ENCODE measurements around the gene SLIT1. TPM values are rescaled to one million over a fixed set of nuclear protein-coding genes. Genes with fewer than 3 reads are reported as not detected.

SLIT1 gene
- total and polyA plus RNA-seq, 4 experiments from 2014 or later = 0.05 to 0.32 (median 0.28) TPM; not detected in 1

DNA sequence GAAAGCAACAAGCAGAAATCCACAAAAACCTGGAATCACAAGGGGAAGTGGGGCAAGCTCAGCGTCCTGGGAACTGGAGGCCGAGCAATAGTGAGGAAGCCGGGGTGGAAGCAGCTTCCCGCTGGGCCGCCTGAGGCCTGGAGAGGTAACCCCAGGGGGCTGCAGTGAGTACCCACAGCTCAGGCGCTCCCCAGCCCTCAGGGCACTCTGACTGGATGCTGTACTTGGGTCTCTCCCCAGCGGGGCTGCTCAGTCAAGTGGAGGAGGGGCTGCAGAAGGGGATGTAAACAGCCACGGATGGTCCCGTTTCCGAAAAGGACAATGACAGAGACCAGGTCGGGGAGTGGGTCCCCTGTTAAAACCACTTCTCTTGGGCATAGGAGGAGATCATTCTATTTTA lies 50.3 kb downstream of the SLIT1 start:
- Mint-ChIP-seq H3K4me3 (no peak overlapping the region), H3K27ac (no peak overlapping the region), H3K9me3 (no peaks in the 10 kb centered on the region), H3K36me3 (no peaks in the 10 kb centered on the region), H3K4me1 (no peaks in the 10 kb centered on the region), H3K27me3 (peaks cover 5 to 15% of the 10 kb centered on the region in 2 donors)
- DNase-seq = no peak
- ChIA-PET POLR2A (ENCODE audit: partially characterized antibody) (no interaction called here), CTCF (ENCODE audit: partially characterized antibody) (no interaction called here)
- Histone ChIP-seq H3K9me3 (ENCODE audit: control insufficient read depth in 1 of 2, low read length in 2 of 2) (no peaks in the 10 kb centered on the region), H3K4me1 (ENCODE audit: insufficient read depth, low read length) (no peaks in the 10 kb centered on the region), H3K27ac (ENCODE audit: low read depth, low read length) (no peak overlapping the region), H3K27me3 (ENCODE audit: insufficient read depth, low read length) (no peaks in the 10 kb centered on the region), H3K4me3 (ENCODE audit: low read length in 2 of 2) (no peak overlapping the region), H3K36me3 (ENCODE audit: insufficient read depth, low read length) (no peaks in the 10 kb centered on the region)
- intact Hi-C loops (cut with micrococcal nuclease) = no loop called here

DNA sequence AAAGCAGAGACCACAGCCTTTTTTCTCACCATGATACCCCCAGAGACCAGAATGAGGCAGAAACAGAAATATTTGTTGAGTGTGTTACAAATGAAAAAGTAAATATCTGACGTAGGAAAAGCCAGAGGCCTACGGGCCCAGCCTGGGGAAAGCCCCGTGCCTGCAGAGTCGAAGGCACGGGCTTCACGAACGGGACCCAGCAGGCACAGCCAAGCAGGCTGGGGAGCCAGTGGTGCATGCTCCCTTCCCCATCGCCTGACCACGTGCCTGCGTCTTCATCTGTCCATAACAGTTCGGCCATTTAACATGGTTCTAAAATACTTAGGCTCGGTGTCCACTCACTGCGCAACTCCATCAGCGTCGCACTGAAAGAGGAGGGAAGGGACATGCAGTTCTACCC lies 50.8 kb downstream of the SLIT1 start:
- Mint-ChIP-seq H3K36me3 (no peaks in the 10 kb centered on the region), H3K4me1 (no peaks in the 10 kb centered on the region), H3K27ac (no peak overlapping the region), H3K9me3 (no peaks in the 10 kb centered on the region), H3K27me3 (peaks cover 3 to 10% of the 10 kb centered on the region in 2 donors), H3K4me3 (no peak overlapping the region)
- no peak overlapping the region for H3K4me3 ChIP-seq (ENCODE audit: low read length in 2 of 2)
- no peak overlapping the region for H3K27ac ChIP-seq (ENCODE audit: low read depth, low read length)
- CTCF ChIA-PET (ENCODE audit: partially characterized antibody) = no interaction called here
- no peak for DNase-seq
- H3K36me3 ChIP-seq (ENCODE audit: insufficient read depth, low read length) = no peaks in the 10 kb centered on the region
- intact Hi-C loops (cut with micrococcal nuclease) = no loop called here
- no peaks in the 10 kb centered on the region for H3K4me1 ChIP-seq (ENCODE audit: insufficient read depth, low read length)
- POLR2A ChIA-PET (ENCODE audit: partially characterized antibody) = no interaction called here
- H3K27me3 ChIP-seq (ENCODE audit: insufficient read depth, low read length) = no peaks in the 10 kb centered on the region
- no peaks in the 10 kb centered on the region for H3K9me3 ChIP-seq (ENCODE audit: control insufficient read depth in 1 of 2, low read length in 2 of 2)

DNA sequence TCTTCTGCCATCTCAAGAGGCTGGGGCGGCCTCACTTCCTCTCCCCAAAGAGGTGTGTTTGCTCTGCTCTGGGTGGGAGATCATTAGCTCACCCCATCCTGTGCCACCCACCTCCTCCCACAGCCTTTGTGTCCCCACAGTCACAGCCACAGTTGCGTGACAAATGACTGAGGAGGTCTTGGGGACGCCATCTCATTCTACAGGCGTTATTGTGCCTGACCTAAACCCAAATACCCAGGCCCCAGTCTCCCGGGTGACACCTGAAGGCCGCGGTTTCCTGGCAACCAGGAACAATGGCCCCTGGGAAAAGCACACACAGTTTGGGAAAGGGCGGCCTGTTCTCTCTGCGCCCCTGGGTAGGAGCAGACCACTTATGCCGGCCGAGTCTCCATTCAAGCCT lies 51.6 kb downstream of the SLIT1 start:
- CTCF ChIA-PET (ENCODE audit: partially characterized antibody) = no interaction called here
- Mint-ChIP-seq H3K36me3 (no peaks in the 10 kb centered on the region), H3K27me3 (peaks cover 2 to 9% of the 10 kb centered on the region in 2 donors), H3K4me1 (no peaks in the 10 kb centered on the region), H3K9me3 (no peaks in the 10 kb centered on the region), H3K27ac (no peak overlapping the region), H3K4me3 (no peak overlapping the region)
- intact Hi-C loops (cut with micrococcal nuclease) = no loop called here
- Histone ChIP-seq H3K27me3 (ENCODE audit: insufficient read depth, low read length) (no peaks in the 10 kb centered on the region), H3K27ac (ENCODE audit: low read depth, low read length) (no peak overlapping the region), H3K9me3 (ENCODE audit: control insufficient read depth in 1 of 2, low read length in 2 of 2) (no peaks in the 10 kb centered on the region), H3K4me1 (ENCODE audit: insufficient read depth, low read length) (no peaks in the 10 kb centered on the region), H3K36me3 (ENCODE audit: insufficient read depth, low read length) (no peaks in the 10 kb centered on the region), H3K4me3 (ENCODE audit: low read length in 2 of 2) (no peak overlapping the region)
- no peak for DNase-seq
- POLR2A ChIA-PET (ENCODE audit: partially characterized antibody) = no interaction called here

DNA sequence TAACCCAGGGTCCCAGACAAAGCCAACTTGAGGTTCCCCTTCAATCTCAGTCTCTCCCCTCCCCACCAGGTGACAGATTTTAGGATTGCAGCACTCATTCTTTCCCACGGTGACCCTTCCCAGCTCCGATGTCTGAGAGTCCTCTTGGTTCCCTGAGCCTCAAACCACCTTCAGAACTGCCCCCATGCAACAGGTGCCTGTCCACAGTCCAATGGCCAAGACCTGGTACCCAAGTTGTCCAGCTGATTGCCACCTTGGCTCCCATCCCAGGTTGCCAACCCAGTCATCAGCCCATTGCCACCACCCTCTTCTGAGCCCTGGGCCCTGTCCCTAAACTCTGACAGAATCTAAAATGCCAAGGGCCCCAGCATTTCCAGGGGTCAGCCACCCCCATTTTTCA lies 53.5 kb downstream of the SLIT1 start:
- DNase-seq = no peak
- Mint-ChIP-seq H3K9me3 (no peaks in the 10 kb centered on the region), H3K4me1 (no peaks in the 10 kb centered on the region), H3K36me3 (no peaks in the 10 kb centered on the region), H3K27ac (no peak overlapping the region), H3K4me3 (no peak overlapping the region), H3K27me3 (peaks cover 2 to 7% of the 10 kb centered on the region in 2 donors)
- ChIA-PET POLR2A (ENCODE audit: partially characterized antibody) (no interaction called here), CTCF (ENCODE audit: partially characterized antibody) (interaction anchor here (1.2 kb wide), 1 partner anchor 65 kb away, joined by 3 read pairs; no protein-coding TSS in a partner anchor)
- H3K27ac ChIP-seq (ENCODE audit: low read depth, low read length) = no peak overlapping the region
- H3K4me3 ChIP-seq (ENCODE audit: low read length in 2 of 2) = no peak overlapping the region
- no peaks in the 10 kb centered on the region for H3K4me1 ChIP-seq (ENCODE audit: insufficient read depth, low read length)
- H3K36me3 ChIP-seq (ENCODE audit: insufficient read depth, low read length) = no peaks in the 10 kb centered on the region
- no peaks in the 10 kb centered on the region for H3K27me3 ChIP-seq (ENCODE audit: insufficient read depth, low read length)
- H3K9me3 ChIP-seq (ENCODE audit: control insufficient read depth in 1 of 2, low read length in 2 of 2) = no peaks in the 10 kb centered on the region
- intact Hi-C loops (cut with micrococcal nuclease) = no loop called here

DNA sequence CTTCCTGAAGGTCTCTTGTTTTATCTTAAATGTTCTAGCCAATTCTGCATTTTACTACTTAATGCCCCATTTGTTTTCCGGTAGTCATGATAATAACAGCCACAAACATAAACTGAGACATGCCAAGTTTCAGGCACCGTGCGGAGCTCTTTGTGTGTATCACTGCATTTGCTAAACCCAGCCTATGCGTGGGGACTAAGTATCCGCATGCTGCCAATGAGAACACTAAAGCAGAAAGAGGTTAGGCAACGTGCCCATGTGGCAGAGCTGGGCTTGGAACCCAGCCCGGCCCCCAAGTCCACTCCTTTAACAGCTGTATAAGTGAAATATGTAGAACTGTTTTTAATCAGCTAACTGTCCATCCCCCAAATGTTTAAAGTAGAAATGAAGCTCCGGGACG lies 54.1 kb downstream of the SLIT1 start:
- intact Hi-C loops (cut with micrococcal nuclease) = no loop called here
- no peaks in the 10 kb centered on the region for H3K9me3 ChIP-seq (ENCODE audit: control insufficient read depth in 1 of 2, low read length in 2 of 2)
- no peak for DNase-seq
- H3K27ac Mint-ChIP-seq = no peak overlapping the region
- ChIA-PET POLR2A (ENCODE audit: partially characterized antibody) (no interaction called here), CTCF (ENCODE audit: partially characterized antibody) (interaction anchor here (1.2 kb wide), 1 partner anchor 65 kb away, joined by 3 read pairs; no protein-coding TSS in a partner anchor)
- no peak overlapping the region for H3K4me3 Mint-ChIP-seq
- H3K4me1 ChIP-seq (ENCODE audit: insufficient read depth, low read length) = no peaks in the 10 kb centered on the region
- no peaks in the 10 kb centered on the region for H3K4me1 Mint-ChIP-seq
- no peak overlapping the region for H3K27ac ChIP-seq (ENCODE audit: low read depth, low read length)
- H3K36me3 ChIP-seq (ENCODE audit: insufficient read depth, low read length) = no peaks in the 10 kb centered on the region
- H3K36me3 Mint-ChIP-seq = no peaks in the 10 kb centered on the region
- H3K27me3 Mint-ChIP-seq = peaks cover 2 to 7% of the 10 kb centered on the region in 2 donors
- H3K4me3 ChIP-seq (ENCODE audit: low read length in 2 of 2) = no peak overlapping the region
- H3K27me3 ChIP-seq (ENCODE audit: insufficient read depth, low read length) = no peaks in the 10 kb centered on the region
- H3K9me3 Mint-ChIP-seq = no peaks in the 10 kb centered on the region

DNA sequence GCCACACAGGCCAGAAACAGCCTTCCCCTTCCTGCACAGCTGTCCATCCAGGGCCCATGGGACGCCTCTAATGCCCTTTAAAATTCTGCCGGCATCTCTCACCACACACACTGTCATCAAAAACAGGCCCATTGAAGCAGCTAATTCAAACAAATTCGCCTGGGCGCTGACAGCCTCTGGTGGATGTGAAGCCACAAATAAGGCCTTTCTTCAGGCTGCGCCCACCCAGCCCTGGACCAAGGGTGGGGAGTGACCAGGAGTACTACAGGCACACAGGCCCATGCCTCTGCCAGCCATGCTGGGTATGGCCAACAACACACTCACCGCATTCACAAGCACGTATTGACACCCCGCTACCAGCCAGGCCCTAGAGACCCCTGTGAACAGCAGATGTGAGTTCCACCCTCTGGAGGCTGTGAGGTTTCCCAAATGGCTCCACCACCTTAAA lies 54.6 kb downstream of the SLIT1 start:
- no peaks in the 10 kb centered on the region for H3K9me3 ChIP-seq (ENCODE audit: control insufficient read depth in 1 of 2, low read length in 2 of 2)
- H3K27me3 ChIP-seq (ENCODE audit: insufficient read depth, low read length) = no peaks in the 10 kb centered on the region
- H3K4me3 ChIP-seq (ENCODE audit: low read length in 2 of 2) = no peak overlapping the region
- ChIA-PET POLR2A (ENCODE audit: partially characterized antibody) (no interaction called here), CTCF (ENCODE audit: partially characterized antibody) (interaction anchor here (1.2 kb wide), 1 partner anchor 66 kb away, joined by 3 read pairs; no protein-coding TSS in a partner anchor)
- Mint-ChIP-seq H3K36me3 (no peaks in the 10 kb centered on the region), H3K27me3 (peaks cover 2 to 7% of the 10 kb centered on the region in 2 donors), H3K4me1 (no peaks in the 10 kb centered on the region), H3K9me3 (no peaks in the 10 kb centered on the region), H3K4me3 (peak overlapping the region in 1 of 8 donors; percentile 13), H3K27ac (no peak overlapping the region)
- intact Hi-C loops (cut with micrococcal nuclease) = no loop called here
- H3K36me3 ChIP-seq (ENCODE audit: insufficient read depth, low read length) = no peaks in the 10 kb centered on the region
- H3K27ac ChIP-seq (ENCODE audit: low read depth, low read length) = no peak overlapping the region
- no peaks in the 10 kb centered on the region for H3K4me1 ChIP-seq (ENCODE audit: insufficient read depth, low read length)
- DNase-seq = no peak

DNA sequence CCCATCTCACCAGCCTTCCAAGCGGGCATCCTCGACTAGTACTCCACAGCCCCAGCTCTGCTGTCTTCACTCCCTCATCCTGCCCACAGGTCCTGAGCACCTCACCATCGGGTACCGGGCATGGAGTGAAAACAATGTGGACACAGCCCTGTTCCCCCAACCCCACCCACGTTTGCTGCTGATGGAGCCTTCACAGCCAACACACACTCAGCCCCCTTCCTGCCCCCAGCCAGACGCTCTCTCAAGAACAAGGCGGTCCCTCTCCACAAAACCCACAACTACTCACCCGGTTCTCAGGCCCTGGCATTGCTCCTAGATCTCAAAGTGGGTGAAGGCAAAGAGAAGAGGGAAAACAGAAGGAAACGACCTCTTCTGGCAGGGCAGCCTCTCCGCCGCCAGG lies 56.1 kb downstream of the SLIT1 start:
- intact Hi-C loops (cut with micrococcal nuclease) = no loop called here
- ChIA-PET POLR2A (ENCODE audit: partially characterized antibody) (no interaction called here), CTCF (ENCODE audit: partially characterized antibody) (no interaction called here)
- H3K4me1 Mint-ChIP-seq = no peaks in the 10 kb centered on the region
- Histone ChIP-seq H3K36me3 (ENCODE audit: insufficient read depth, low read length) (no peaks in the 10 kb centered on the region), H3K27ac (ENCODE audit: low read depth, low read length) (no peak overlapping the region), H3K27me3 (ENCODE audit: insufficient read depth, low read length) (no peaks in the 10 kb centered on the region), H3K4me1 (ENCODE audit: insufficient read depth, low read length) (no peaks in the 10 kb centered on the region), H3K9me3 (ENCODE audit: control insufficient read depth in 1 of 2, low read length in 2 of 2) (no peaks in the 10 kb centered on the region), H3K4me3 (ENCODE audit: low read length in 2 of 2) (no peak overlapping the region)
- no peaks in the 10 kb centered on the region for H3K36me3 Mint-ChIP-seq
- no peaks in the 10 kb centered on the region for H3K9me3 Mint-ChIP-seq
- H3K27ac Mint-ChIP-seq = no peak overlapping the region
- peaks cover 2 to 5% of the 10 kb centered on the region in 2 donors for H3K27me3 Mint-ChIP-seq
- DNase-seq = no peak
- H3K4me3 Mint-ChIP-seq = no peak overlapping the region

Data from CD4-positive, alpha-beta memory T cell (primary cell).